Right lobe of liver (tissue), 6 donors: ENCODE measurements around the gene TANK. TPM values are rescaled to one million over a fixed set of nuclear protein-coding genes. Genes with fewer than 3 reads are reported as not detected.

Experiments used
- ATAC-seq, 4 donors: fragments of 200-7000 bp; cut with Tn5 transposase; one replicate each; pipeline ENCODE4 v1.9.1; 2020; ENCODE audit warnings: mild to moderate bottlenecking in 4 of 4, moderate library complexity in 4 of 4
- DNase-seq, 3 donors: peaks; one replicate each; pipeline ENCODE4 v3.0.0-alpha.2; 2020
- H3K27ac ChIP-seq, 3 donors: fragments of 200-600 bp; one replicate each; pipeline ENCODE4 v1.8.0; 2022
- H3K27me3 ChIP-seq, 2 donors: fragments of 200-600 bp; one replicate each; pipeline ENCODE4 v1.8.0; 2022
- H3K36me3 ChIP-seq, 4 donors: fragments of 200-600 bp; sonication (generic) in 1 of 4; one replicate each; pipeline versions ENCODE4 v1.5.1 to v1.8.0; 2017 to 2022; ENCODE audit warnings: control low read depth in 1 of 4
- H3K4me1 ChIP-seq, 4 donors: fragments of 200-600 bp; sonication (generic) in 1 of 4; one replicate each; pipeline versions ENCODE4 v1.5.1 to v1.8.0; 2017 to 2022; ENCODE audit warnings: control low read depth in 1 of 4
- H3K4me3 ChIP-seq, 3 donors: fragments of 200-600 bp; one replicate each; pipeline ENCODE4 v1.8.0; 2022
- H3K9me3 ChIP-seq, 4 donors: fragments of 200-600 bp; sonication (generic) in 1 of 4; one replicate each; pipeline versions ENCODE4 v1.5.1 to v1.8.0; 2017 to 2022; ENCODE audit warnings: control low read depth in 1 of 4
- POLR2A ChIP-seq: fragments of 450-650 bp; IDR thresholded peaks from one replicate; pipeline ENCODE4 v1.6.1; 2017; ENCODE audit warnings: antibody characterized with exemption, mild to moderate bottlenecking
- WGBS: methylation state at CpG from one replicate; pipeline ENCODE4 v1.1.6; 2018; ENCODE audit warnings: low coverage, low lambda C conversion rate; ENCODE audit not compliant: insufficient coverage; ENCODE audit errors: missing lambda C conversion rate; 5-methylcytosine and 5-hydroxymethylcytosine counted together
- intact Hi-C, 2 donors: fragments of 100-400 bp; cut with DNase I; formaldehyde crosslinking; loops; one replicate each; pipeline versions ENCODE4 v1.11.2 to v1.14.1; 2022
- total RNA-seq, 6 experiments: library from RNA; depleted of rRNA in 2 of 6; stranded (reverse); fragments of >200 nt in 2 of 6; fragmentation: NEBNext Ultra II Directional in 3 of 6; extraction: Animal tissue kit (Norgen Biotek cat#: 25700) in 3 of 6; gene quantifications; one replicate each; pipeline versions ENCODE4 v1.1.0 to v1.2.4, GENCODE V29; 2016 to 2023
- TF ChIP-seq, protein P1 (sequence below), 4 donors: fragments of 200-600 bp in 3 of 4; fragments of 450-650 bp in 1 of 4; IDR thresholded peaks; one replicate each; pipeline versions ENCODE4 v1.5.1 to v1.8.0; 2016 to 2022; ENCODE audit warnings: antibody characterized with exemption in 4 of 4, mild to moderate bottlenecking in 2 of 4
- donor health status: DM: no; HTN: yes; CAD: no.
- donor health status: DM: no; HTN: no; CAD: no.
- donor health status: DM: no; HTN: no; CAD: no.
- donor health status: DM: no; HTN: yes; CAD: no.
- donor health status: DM: no; HTN: yes; CAD: no.

Gene TANK
- total RNA-seq, 6 experiments from 2014 or later = 25.4 to 46.4 (median 36.0) TPM

- DNase-seq = peak; percentile 44 to 62 (median 54)
- intact Hi-C loops = no loop called here
- under 1% methylated on average over 28 of the region's 49 CpGs for WGBS
Observed at GRCh38 chr2:161237392-161238264, 77.4 kb downstream of the TANK start.

GRCh38 chr2:161238265-161238559, 78.0 kb downstream of the TANK start:
- no peaks in the 10 kb centered on the region for H3K9me3 ChIP-seq
- H3K4me1 ChIP-seq = peaks cover 0 to 14% (median 0%) of the 10 kb centered on the region in 4 donors
- H3K36me3 ChIP-seq = no peaks in the 10 kb centered on the region
- ATAC-seq (no peak), DNase-seq (no peak)
- intact Hi-C loops = no loop called here
- no peak for TF ChIP-seq POLR2A
- TF ChIP-seq, protein P1, sequence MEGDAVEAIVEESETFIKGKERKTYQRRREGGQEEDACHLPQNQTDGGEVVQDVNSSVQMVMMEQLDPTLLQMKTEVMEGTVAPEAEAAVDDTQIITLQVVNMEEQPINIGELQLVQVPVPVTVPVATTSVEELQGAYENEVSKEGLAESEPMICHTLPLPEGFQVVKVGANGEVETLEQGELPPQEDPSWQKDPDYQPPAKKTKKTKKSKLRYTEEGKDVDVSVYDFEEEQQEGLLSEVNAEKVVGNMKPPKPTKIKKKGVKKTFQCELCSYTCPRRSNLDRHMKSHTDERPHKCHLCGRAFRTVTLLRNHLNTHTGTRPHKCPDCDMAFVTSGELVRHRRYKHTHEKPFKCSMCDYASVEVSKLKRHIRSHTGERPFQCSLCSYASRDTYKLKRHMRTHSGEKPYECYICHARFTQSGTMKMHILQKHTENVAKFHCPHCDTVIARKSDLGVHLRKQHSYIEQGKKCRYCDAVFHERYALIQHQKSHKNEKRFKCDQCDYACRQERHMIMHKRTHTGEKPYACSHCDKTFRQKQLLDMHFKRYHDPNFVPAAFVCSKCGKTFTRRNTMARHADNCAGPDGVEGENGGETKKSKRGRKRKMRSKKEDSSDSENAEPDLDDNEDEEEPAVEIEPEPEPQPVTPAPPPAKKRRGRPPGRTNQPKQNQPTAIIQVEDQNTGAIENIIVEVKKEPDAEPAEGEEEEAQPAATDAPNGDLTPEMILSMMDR (IDR thresholded peaks at IDR 0.05) = no peak
- H3K27me3 ChIP-seq = no peaks in the 10 kb centered on the region
- peak overlapping the region; percentile 58 to 65 (median 58) for H3K4me3 ChIP-seq
- WGBS = under 1% methylated on average over 16 of the region's 16 CpGs
- H3K27ac ChIP-seq = no peak overlapping the region

More at GRCh38 chr2:161237392-161238264, 77.4 kb downstream of the TANK start:
- Histone ChIP-seq H3K27ac (no peak overlapping the region), H3K27me3 (no peaks in the 10 kb centered on the region), H3K9me3 (no peaks in the 10 kb centered on the region), H3K4me1 (peaks cover 0 to 14% (median 0%) of the 10 kb centered on the region in 4 donors), H3K4me3 (peak overlapping the region; percentile 58 to 65 (median 58)), H3K36me3 (no peaks in the 10 kb centered on the region)
- TF ChIP-seq POLR2A = no peak
- TF ChIP-seq, protein P1 (IDR thresholded peaks at IDR 0.05) = no peak
- ATAC-seq = peak; percentile 68 to 76 (median 72)

- under 1% methylated on average over 49 of the region's 78 CpGs for WGBS
- Histone ChIP-seq H3K27ac (peak overlapping the region in 1 of 3 donors; percentile 17), H3K4me3 (peak overlapping the region; percentile 58 to 65 (median 58)), H3K36me3 (no peaks in the 10 kb centered on the region), H3K9me3 (no peaks in the 10 kb centered on the region), H3K27me3 (no peaks in the 10 kb centered on the region), H3K4me1 (peaks cover 0 to 14% (median 0%) of the 10 kb centered on the region in 4 donors)
- intact Hi-C loops = no loop called here
- TF ChIP-seq POLR2A = no peak
- TF ChIP-seq, protein P1 (IDR thresholded peaks at IDR 0.05) = no peak
- peak; percentile 67 to 75 (median 74) for DNase-seq
- ATAC-seq = peak; percentile 62 to 85 (median 82)
Observed at GRCh38 chr2:161238560-161239325, 78.5 kb downstream of the TANK start.

DNA sequence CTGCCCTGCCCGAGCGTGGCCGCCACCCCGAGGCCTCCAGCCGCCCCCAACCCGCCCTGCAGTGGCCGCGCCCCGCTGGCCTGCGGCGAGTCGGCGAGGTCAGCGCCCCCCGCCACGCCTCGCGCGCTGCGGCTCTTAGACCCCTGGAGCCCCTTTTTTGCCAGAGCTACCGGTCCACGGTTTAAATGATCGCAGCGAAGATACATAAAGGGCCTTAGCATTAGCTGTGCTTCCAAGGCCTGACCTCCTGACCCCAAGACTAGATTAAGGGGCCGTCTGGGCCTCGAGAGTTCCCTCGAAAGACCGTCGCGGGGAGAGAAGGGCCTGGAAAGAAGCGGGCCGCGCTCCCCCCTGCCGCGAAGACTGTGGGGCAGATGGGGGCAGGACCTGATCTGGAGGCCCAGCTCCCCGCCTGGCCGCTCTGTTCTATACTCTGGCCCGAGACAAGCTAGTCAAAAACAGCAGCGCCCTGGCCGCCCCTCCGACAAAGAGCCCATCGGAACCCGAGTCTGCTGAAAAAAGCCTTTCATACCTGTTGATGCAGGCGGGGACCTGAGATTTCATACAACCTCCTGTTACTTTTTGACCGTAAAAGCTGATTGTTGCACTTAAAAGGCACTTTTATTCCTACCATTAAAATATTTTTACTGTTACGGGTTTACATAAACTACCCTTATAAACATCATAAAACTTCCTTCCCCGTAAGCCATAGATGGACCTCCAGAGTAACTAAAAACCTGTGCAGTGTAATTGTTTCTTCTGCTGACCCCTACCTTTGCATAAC, 79.3 kb downstream of the TANK start:
- TF ChIP-seq POLR2A = no peak
- TF ChIP-seq, protein P1 (IDR thresholded peaks at IDR 0.05) = no peak
- 92% methylated on average over 8 of the region's 47 CpGs for WGBS
- Histone ChIP-seq H3K4me1 (peaks cover 0 to 18% (median 0%) of the 10 kb centered on the region in 4 donors), H3K9me3 (no peaks in the 10 kb centered on the region), H3K27ac (peak overlapping the region in 1 of 3 donors; percentile 17), H3K36me3 (no peaks in the 10 kb centered on the region), H3K4me3 (peak overlapping the region in 2 of 3 donors; percentile 58 to 65), H3K27me3 (no peaks in the 10 kb centered on the region)
- intact Hi-C loops = no loop called here
- DNase-seq (no peak), ATAC-seq (no peak)
